AG04450 (cell line): ENCODE measurements around the gene PATL2. TPM values are rescaled to one million over a fixed set of nuclear protein-coding genes. Genes with fewer than 3 reads are reported as not detected.
"Not testable (repeated sequence)": the region's sequence is repeated elsewhere in the genome, so short reads cannot be mapped to it uniquely, and the experiment has no call there.

Source experiments
- CTCF ChIA-PET: fragments of 300-600, 350-600 bp; formaldehyde crosslinking; extraction: SDS; loops from one replicate; lab custom pipeline; 2022; ENCODE audit warnings: antibody characterized with exemption, inconsistent platforms; lab: Charles Lee
- POLR2A ChIA-PET: fragments of 350-600 bp; formaldehyde crosslinking; extraction: SDS; loops from one replicate; lab custom pipeline; 2021; ENCODE audit warnings: antibody characterized with exemption, inconsistent platforms; lab: Yijun Ruan, JAX
- DNase-seq: peaks from one replicate; pipeline ENCODE4 v3.0.0-alpha.2; 2011; ENCODE audit warnings: low read depth, low spot score
- H3K27ac ChIP-seq: one replicate; pipeline ENCODE4 v1.5.1; 2012; ENCODE audit warnings: low read depth, low read length, control low read depth
- H3K27me3 ChIP-seq: one replicate; pipeline ENCODE4 v1.6.0; 2012; ENCODE audit warnings: low read length; ENCODE audit not compliant: control insufficient read depth, insufficient read depth
- H3K4me3 ChIP-seq: 2 replicates; pipeline ENCODE4 v1.5.1; 2011; ENCODE audit warnings: mild to moderate bottlenecking, low read depth, low read length, control low read depth
- H3K9me3 ChIP-seq: 2 replicates; pipeline ENCODE4 v1.5.1; 2012; ENCODE audit warnings: low read length; ENCODE audit not compliant: control insufficient read depth, insufficient read depth
- polyA plus RNA-seq: library from polyadenylated mRNA; depleted of rRNA; stranded (reverse); fragments of >200 nt; gene quantifications from 2 replicates; pipeline ENCODE4 v1.2.3, GENCODE V29; 2011
- TF ChIP-seq, protein P1 (sequence below): IDR thresholded peaks from 2 replicates; pipeline ENCODE4 v1.5.1; 2011; ENCODE audit warnings: low read depth, low read length, control low read depth, inconsistent platforms

Gene PATL2
- polyA plus RNA-seq, 1 experiment: 0.50 TPM

DNA sequence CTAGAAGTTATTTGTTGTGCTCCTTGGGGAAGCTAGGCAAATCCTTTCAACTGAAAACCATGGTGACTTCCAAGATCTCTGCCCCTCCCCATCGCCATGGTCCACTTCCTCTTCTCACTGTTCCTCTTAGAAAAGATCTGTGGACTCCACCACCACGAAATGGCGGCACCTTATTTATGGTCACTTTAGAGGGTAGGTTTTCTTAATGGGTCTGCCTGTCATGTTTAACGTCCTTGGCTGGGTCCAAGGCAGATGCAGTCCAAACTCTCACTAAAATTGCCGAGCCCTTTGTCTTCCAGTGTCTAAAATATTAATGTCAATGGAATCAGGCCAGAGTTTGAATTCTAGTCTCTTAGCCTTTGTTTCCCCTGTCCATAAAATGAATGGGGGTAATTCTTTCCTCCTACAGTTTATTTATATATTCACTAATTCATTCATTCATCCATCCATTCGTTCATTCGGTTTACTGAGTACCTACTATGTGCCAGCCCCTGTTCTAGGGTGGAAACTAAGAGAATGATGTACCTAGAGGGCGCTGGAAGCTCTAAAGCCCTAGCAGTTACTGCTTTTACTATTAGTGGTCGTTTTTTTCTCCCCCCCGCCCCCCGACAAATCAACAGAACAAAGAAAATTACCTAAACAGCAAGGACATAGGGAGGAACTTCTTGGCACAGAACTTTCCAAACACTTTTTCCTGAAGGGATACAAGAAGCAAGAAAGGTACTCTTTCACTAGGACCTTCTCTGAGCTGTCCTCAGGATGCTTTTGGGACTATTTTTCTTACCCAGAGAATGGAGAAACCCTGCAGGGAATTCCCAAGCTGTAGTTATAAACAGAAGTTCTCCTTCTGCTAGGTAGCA is 657 bp downstream of the PATL2 start:
- peak overlapping the region; percentile 96 for H3K4me3 ChIP-seq
- ChIA-PET POLR2A (interaction anchor here (0.6 to 5.0 kb wide), 7 partner anchors 10 to 47 kb away, joined by 3 to 67 read pairs (median 4); partner anchors contain the start of genes SPG11 and TRIM69), CTCF (interaction anchor here (0.6 to 3.6 kb wide), 6 partner anchors 12 to 48 kb away, joined by 3 to 19 read pairs (median 4); partner anchors contain the start of gene SPG11)
- H3K9me3 ChIP-seq: no peaks in the 10 kb centered on the region; the same call in 1 of the 2 replicates
- TF ChIP-seq, protein P1, sequence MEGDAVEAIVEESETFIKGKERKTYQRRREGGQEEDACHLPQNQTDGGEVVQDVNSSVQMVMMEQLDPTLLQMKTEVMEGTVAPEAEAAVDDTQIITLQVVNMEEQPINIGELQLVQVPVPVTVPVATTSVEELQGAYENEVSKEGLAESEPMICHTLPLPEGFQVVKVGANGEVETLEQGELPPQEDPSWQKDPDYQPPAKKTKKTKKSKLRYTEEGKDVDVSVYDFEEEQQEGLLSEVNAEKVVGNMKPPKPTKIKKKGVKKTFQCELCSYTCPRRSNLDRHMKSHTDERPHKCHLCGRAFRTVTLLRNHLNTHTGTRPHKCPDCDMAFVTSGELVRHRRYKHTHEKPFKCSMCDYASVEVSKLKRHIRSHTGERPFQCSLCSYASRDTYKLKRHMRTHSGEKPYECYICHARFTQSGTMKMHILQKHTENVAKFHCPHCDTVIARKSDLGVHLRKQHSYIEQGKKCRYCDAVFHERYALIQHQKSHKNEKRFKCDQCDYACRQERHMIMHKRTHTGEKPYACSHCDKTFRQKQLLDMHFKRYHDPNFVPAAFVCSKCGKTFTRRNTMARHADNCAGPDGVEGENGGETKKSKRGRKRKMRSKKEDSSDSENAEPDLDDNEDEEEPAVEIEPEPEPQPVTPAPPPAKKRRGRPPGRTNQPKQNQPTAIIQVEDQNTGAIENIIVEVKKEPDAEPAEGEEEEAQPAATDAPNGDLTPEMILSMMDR: peak; percentile 51
- no peak for DNase-seq
- peak overlapping the region; percentile 93 for H3K27ac ChIP-seq
- H3K27me3 ChIP-seq: no peaks in the 10 kb centered on the region

DNA sequence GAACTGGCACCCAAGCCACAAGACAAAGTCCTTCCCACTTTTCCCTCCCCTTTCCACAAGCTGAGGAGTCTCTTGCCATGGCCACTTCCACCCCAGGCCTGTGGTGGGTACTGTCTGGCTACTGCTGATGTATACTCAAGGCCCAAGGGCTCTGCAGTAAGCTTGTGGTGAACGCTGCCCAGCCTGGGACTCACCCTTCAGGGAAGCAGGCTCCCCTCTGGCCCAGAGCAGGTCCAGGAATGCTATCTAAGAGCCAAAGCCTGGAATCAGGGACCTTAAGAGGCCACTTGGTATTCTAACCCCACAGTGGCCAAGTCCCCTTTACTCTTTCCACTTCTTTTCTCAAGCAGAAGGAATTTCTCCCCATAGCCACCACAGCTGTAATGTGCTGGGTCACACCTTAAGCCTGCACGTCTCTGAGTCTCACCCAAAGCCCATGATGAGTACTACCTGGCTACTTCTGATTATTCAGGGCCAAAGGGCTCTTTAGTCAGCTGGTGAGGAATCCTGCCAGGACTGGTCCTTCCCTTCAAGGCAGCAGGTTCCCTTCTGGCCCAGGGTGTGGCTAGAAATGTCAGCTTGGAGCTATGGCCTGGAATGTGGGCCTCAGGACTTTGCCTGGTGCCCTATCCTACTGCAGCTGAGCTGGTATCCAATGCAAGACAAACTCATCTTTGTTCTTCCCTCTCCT is 4.0 kb downstream of the PATL2 start:
- no peak overlapping the region for H3K4me3 ChIP-seq
- H3K27me3 ChIP-seq: peaks cover 2% of the 10 kb centered on the region
- ChIA-PET CTCF (no interaction called here), POLR2A (no interaction called here)
- H3K9me3 ChIP-seq: peaks cover 5% of the 10 kb centered on the region
- no peak for DNase-seq
- no peak overlapping the region for H3K27ac ChIP-seq
- TF ChIP-seq, protein P1: no peak

DNA sequence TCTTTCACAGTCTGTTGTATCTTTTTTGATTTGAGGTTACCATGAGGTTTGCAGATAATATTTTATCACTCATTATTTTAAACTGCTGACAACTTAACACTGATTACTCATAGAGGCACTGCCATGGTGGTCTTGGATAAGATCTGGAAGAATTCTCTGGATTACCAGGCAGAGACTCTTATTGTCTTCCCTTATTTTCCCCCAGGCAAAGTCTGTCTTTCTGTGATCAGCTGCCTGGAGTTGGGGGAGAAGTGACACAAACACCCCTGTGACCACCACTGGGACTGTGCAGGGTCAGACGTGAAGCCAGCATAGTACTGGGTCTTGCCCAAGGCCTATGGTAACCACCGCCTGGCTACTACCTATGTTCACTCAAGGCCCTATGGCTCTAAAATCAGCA is 4.7 kb downstream of the PATL2 start:
- TF ChIP-seq, protein P1: no peak
- ChIA-PET CTCF (no interaction called here), POLR2A (no interaction called here)
- H3K27ac ChIP-seq: no peak overlapping the region
- no peak for DNase-seq
- peaks cover 5% of the 10 kb centered on the region for H3K9me3 ChIP-seq
- no peak overlapping the region for H3K4me3 ChIP-seq
- H3K27me3 ChIP-seq: peaks cover 2% of the 10 kb centered on the region

DNA sequence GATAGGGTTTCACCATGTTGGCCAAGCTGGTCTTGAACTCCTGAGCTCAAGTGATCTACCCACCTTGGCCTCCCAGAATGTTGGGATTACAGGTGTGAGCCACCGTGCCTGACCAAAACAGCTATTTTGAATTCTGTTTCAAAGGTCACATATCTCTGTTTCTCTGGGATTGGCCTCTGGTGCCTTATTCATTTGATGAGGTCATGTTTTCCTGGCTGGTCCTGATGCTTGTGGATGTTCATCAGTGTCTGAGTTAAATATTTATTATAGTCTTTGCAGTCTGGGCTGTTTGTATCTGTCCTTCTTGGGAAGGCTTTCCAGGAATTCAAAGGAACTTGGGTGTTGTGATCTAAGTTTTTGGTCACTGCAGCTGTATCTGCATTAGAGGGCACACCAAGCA is 5.1 kb downstream of the PATL2 start:
- ChIA-PET POLR2A (no interaction called here), CTCF (interaction anchor here (1.2 kb wide), 1 partner anchor 43 kb away, joined by 4 read pairs; the partner anchor contains the start of gene SPG11)
- H3K4me3 ChIP-seq: no peak overlapping the region
- DNase-seq: no peak
- peaks cover 5% of the 10 kb centered on the region for H3K9me3 ChIP-seq
- H3K27ac ChIP-seq: no peak overlapping the region
- peaks cover 2% of the 10 kb centered on the region for H3K27me3 ChIP-seq
- TF ChIP-seq, protein P1: no peak

DNA sequence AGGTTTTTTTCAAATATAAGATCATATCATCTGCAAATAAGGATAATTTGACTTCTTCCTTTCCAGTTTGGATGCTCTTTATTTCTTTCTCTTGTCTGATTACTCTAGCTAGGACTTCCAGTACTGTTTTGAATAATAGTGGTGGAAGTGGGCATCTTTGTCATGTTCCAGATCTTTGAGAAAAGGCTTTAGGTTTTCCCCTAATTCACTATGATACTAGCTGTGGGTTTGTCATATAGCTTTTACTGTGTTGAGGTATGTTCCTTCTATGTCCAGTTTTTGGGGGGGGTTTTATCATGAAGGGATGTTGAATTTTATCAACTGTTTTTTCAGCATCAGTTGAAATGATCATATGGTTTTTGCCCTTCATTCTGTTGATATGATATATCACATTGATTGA is 10.4 kb downstream of the PATL2 start:
- H3K4me3 ChIP-seq, H3K27ac ChIP-seq, H3K27me3 ChIP-seq, DNase-seq, H3K9me3 ChIP-seq, POLR2A ChIA-PET: not testable (repeated sequence)
- CTCF ChIA-PET: interaction anchor here (0.6 kb wide), 1 partner anchor 51 kb away, joined by 4 read pairs; no protein-coding TSS in a partner anchor
